HepG2 (cell line): ENCODE measurements around the gene GLDC. TPM values are rescaled to one million over a fixed set of nuclear protein-coding genes. Genes with fewer than 3 reads are reported as not detected.

ENCODE experiments used
- ATAC-seq: fragments of 200-7000 bp; cut with Tn5 transposase; 3 replicates; pipeline ENCODE4 v1.9.1; 2020; ENCODE audit warnings: mild to moderate bottlenecking, moderate library complexity
- BruUV-seq: library from RNA; stranded (reverse); fragments of 400-500 nt; replicated peaks from 2 replicates; lab custom pipeline; 2021; lab: Mats Ljungman, UMichigan
- CTCF ChIA-PET: fragments of 300-600 bp; formaldehyde crosslinking; extraction: SDS; loops from one replicate; lab custom pipeline; 2021; ENCODE audit warnings: low total read pairs, inconsistent platforms, low intra/inter-chr PET ratio; lab: Yijun Ruan, JAX
- POLR2A ChIA-PET: fragments of 350-600 bp; sonication (Branson Sonifier 250); formaldehyde crosslinking; loops from one replicate; lab custom pipeline; 2020; ENCODE audit warnings: antibody characterized with exemption, inconsistent platforms; lab: Yijun Ruan, JAX
- DNase-seq: peaks from one replicate; pipeline ENCODE4 v3.0.0-alpha.2; 2015; ENCODE audit warnings: low spot score
- FAIRE-seq: peaks from 3 replicates; lab custom pipeline; 2011; peaks lifted over from hg19 to GRCh38; lab: Jason Lieb, UNC
- H2AFZ ChIP-seq: one replicate; pipeline ENCODE4 v1.6.1; 2011; ENCODE audit warnings: low read length, inconsistent platforms
- H3K27ac ChIP-seq: fragments of 300-600 bp; 3 replicates; pipeline ENCODE4 v1.8.0; 2011; ENCODE audit warnings: mixed run types, mild to moderate bottlenecking, mixed read lengths, low read length, inconsistent platforms; ENCODE audit not compliant: insufficient read depth; ENCODE audit errors: extremely low read length
- H3K27me3 ChIP-seq, 2 experiments: fragments of 200-600 bp in 1 of 2; 2 replicates in 1 of 2; 3 replicates in 1 of 2; pipeline versions ENCODE4 v1.6.0 to v1.8.0; 2011; ENCODE audit warnings: low read length in 2 of 2, mild to moderate bottlenecking in 2 of 2, moderate library complexity in 2 of 2, inconsistent platforms in 1 of 2; ENCODE audit not compliant: insufficient read depth in 2 of 2, control insufficient read depth in 1 of 2
- H3K36me3 ChIP-seq, 2 experiments: fragments of 200-600 bp in 1 of 2; replicated peaks in 1 of 2; 2 replicates in 1 of 2; 3 replicates in 1 of 2; pipeline versions ENCODE4 v1.5.1 to v1.8.0; 2011; ENCODE audit warnings: low read length in 2 of 2, inconsistent platforms in 1 of 2; ENCODE audit not compliant: insufficient read depth in 2 of 2, control insufficient read depth in 1 of 2
- H3K4me1 ChIP-seq: 2 replicates; pipeline ENCODE4 v1.5.1; 2012; ENCODE audit warnings: low read length, inconsistent platforms; ENCODE audit not compliant: insufficient read depth
- H3K4me2 ChIP-seq: 2 replicates; pipeline ENCODE4 v1.6.0; 2011; ENCODE audit warnings: low read depth, low read length, inconsistent platforms
- H3K4me3 ChIP-seq, 3 experiments: fragments of 200-600 bp in 1 of 3; sonication (generic), shearing (Covaris generic) in 1 of 3; replicated peaks in 1 of 3; 2 replicates each; pipeline ENCODE4 v1.5.1; 2011 to 2016; ENCODE audit warnings: low read length in 3 of 3, inconsistent platforms in 2 of 3, low read depth in 2 of 3, mild to moderate bottlenecking in 2 of 3, control low read depth in 1 of 3, mixed read lengths in 1 of 3; ENCODE audit not compliant: insufficient read depth in 1 of 3
- H3K79me2 ChIP-seq: one replicate; pipeline ENCODE4 v1.6.1; 2011; ENCODE audit warnings: low read length, inconsistent platforms; ENCODE audit not compliant: insufficient read depth
- H3K9ac ChIP-seq: 2 replicates; pipeline ENCODE4 v1.6.0; 2011; ENCODE audit warnings: mild to moderate bottlenecking, low read depth, low read length, inconsistent platforms; ENCODE audit not compliant: insufficient read depth
- H3K9me3 ChIP-seq: 2 replicates; pipeline ENCODE4 v1.5.1; 2012; ENCODE audit warnings: mild to moderate bottlenecking, low read length
- H4K20me1 ChIP-seq: 2 replicates; pipeline ENCODE4 v1.6.0; 2011; ENCODE audit warnings: inconsistent platforms, mild to moderate bottlenecking, low read length, moderate library complexity; ENCODE audit not compliant: insufficient read depth
- CCAR2 ChIP-seq: fragments of 200-400 bp; formaldehyde crosslinking; optimal IDR thresholded peaks from 2 replicates; pipeline ENCODE3; 2018; ENCODE audit warnings: low read depth, mild to moderate bottlenecking, low read length, moderate library complexity
- ELF3 ChIP-seq: IDR thresholded peaks from 2 replicates; pipeline ENCODE4 v1.6.1; 2016; ENCODE audit warnings: missing genetic modification reagents, missing compliant biosample characterization
- HDAC2 ChIP-seq: sonication (generic); formaldehyde crosslinking; IDR thresholded peaks from 2 replicates; pipeline ENCODE4 v1.4.0; 2020; ENCODE audit warnings: missing genetic modification reagents
- HNRNPH1 ChIP-seq: fragments of 200-400 bp; formaldehyde crosslinking; optimal IDR thresholded peaks from 2 replicates; pipeline ENCODE3; 2017; ENCODE audit warnings: mild to moderate bottlenecking, low read depth, low read length
- KAT7 ChIP-seq: IDR thresholded peaks from 2 replicates; pipeline ENCODE4 v1.6.1; 2018; ENCODE audit warnings: borderline replicate concordance, missing compliant biosample characterization
- POLR2AphosphoS2 ChIP-seq: IDR thresholded peaks from 2 replicates; pipeline ENCODE4 v1.6.1; 2011; ENCODE audit warnings: low read depth, low read length, improper control_type of control experiment
- RFX3 ChIP-seq: IDR thresholded peaks from 2 replicates; pipeline ENCODE4 v1.6.1; 2016; ENCODE audit warnings: missing biosample characterization, missing genetic modification reagents
- ZNF333 ChIP-seq: sonication (generic); formaldehyde crosslinking; IDR thresholded peaks from 2 replicates; pipeline ENCODE4 v1.4.0; 2020; ENCODE audit warnings: mild to moderate bottlenecking, missing genetic modification reagents, borderline replicate concordance
- ZNF451 ChIP-seq: sonication (generic); formaldehyde crosslinking; IDR thresholded peaks from 2 replicates; pipeline ENCODE4 v1.5.0; 2020; ENCODE audit warnings: mild to moderate bottlenecking, missing genetic modification reagents
- ZNF816 ChIP-seq: sonication (generic); formaldehyde crosslinking; IDR thresholded peaks from 2 replicates; pipeline ENCODE4 v1.8.0; 2022; ENCODE audit warnings: missing genetic modification reagents, mild to moderate bottlenecking, borderline replicate concordance
- ZNF891 ChIP-seq: sonication (generic); formaldehyde crosslinking; IDR thresholded peaks from 2 replicates; pipeline ENCODE4 v1.5.0; 2020; ENCODE audit warnings: mild to moderate bottlenecking, missing genetic modification reagents
- WGBS: methylation state at CpG from one replicate; pipeline ENCODE4 v1.1.6; 2017; ENCODE audit warnings: low lambda C conversion rate; 5-methylcytosine and 5-hydroxymethylcytosine counted together
- in situ Hi-C: cut with HindIII; loops from 2 replicates; pipeline ENCODE4 v1.10.0; 2017; ENCODE audit warnings: low pct_unique_long_range_greater_than_20kb; ENCODE audit not compliant: extremely low pct_ligation_motif_present
- intact Hi-C: fragments of 100-400 bp; cut with micrococcal nuclease; formaldehyde crosslinking; loops from one replicate; pipeline ENCODE4 v1.10.0; 2022; ENCODE audit not compliant: unreplicated experiment
- polyA plus RNA-seq, 8 experiments: library from polyadenylated mRNA; depleted of rRNA in 3 of 8; stranded (reverse) in 7 of 8; unstranded in 1 of 8; fragments of >200 nt; fragmentation: Illumina TruSeq in 4 of 8; extraction: Trizol in 4 of 8; gene quantifications; 2 replicates each; pipeline versions ENCODE4 v1.2.1 to v1.2.3, GENCODE V29; 2011 to 2016; ENCODE audit warnings: low read depth in 4 of 8, missing spikeins in 1 of 8, mixed read lengths in 1 of 8; ENCODE audit not compliant: insufficient read depth in 1 of 8
- total RNA-seq, 5 experiments: library from RNA; depleted of rRNA; stranded (reverse); fragments of >200 nt; fragmentation: Illumina TruSeq; extraction: Trizol; gene quantifications; 2 replicates each; pipeline ENCODE4 v1.2.3, GENCODE V29; 2016; ENCODE audit warnings: low read depth in 1 of 5
- TF ChIP-seq, protein P1 (sequence below): IDR thresholded peaks from 2 replicates; pipeline ENCODE4 v1.6.1; 2018; ENCODE audit warnings: missing genetic modification reagents
- TF ChIP-seq, protein P2 (sequence below): sonication (generic); formaldehyde crosslinking; IDR thresholded peaks from 2 replicates; pipeline ENCODE4 v1.8.1; 2023; ENCODE audit warnings: mild to moderate bottlenecking, inconsistent platforms, moderate library complexity, missing genetic modification reagents, borderline replicate concordance
- TF ChIP-seq, protein P3 (sequence below): sonication (generic); formaldehyde crosslinking; IDR thresholded peaks from 2 replicates; pipeline ENCODE4 v1.4.0; 2020; ENCODE audit warnings: missing genetic modification reagents, mild to moderate bottlenecking, borderline replicate concordance
- TF ChIP-seq, protein P4 (sequence below): sonication (generic); formaldehyde crosslinking; IDR thresholded peaks from 2 replicates; pipeline ENCODE4 v1.4.0; 2020; ENCODE audit warnings: missing genetic modification reagents

GLDC gene
- total and polyA plus RNA-seq, 2 of the 13 experiments (the other 11 are each of a cell fraction or from before 2014, with no cell fraction given) = 59.3 to 115 TPM

DNA sequence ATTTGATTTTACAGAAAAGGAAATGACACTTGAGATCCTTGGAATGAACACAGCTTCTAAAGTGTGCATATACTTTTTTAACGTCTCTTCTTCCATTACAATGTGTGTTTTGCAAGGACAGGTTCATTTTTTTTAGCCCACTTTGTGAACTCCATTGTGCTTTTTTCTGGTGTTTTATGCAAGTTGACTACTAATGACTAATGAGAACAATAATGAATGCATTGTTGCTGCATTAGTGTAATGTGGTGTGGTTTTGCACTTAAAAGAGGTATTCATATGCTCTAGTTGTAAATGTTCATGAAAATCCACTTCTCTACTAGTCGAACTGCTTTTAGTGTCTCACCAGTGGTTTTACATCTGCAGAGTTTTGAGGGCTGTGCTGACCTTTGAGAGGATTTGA is 139.0 kb downstream of the GLDC start:
- H3K79me2 ChIP-seq = no peaks in the 10 kb centered on the region
- POLR2A ChIA-PET = no interaction called here
- no peaks in the 10 kb centered on the region for H3K9me3 ChIP-seq
- no peaks in the 10 kb centered on the region for H3K27me3 ChIP-seq
- no peak overlapping the region for H3K4me3 ChIP-seq
- H3K4me1 ChIP-seq = no peaks in the 10 kb centered on the region
- intact Hi-C loops = no loop called here
- no peak overlapping the region for H3K9ac ChIP-seq
- ATAC-seq (no peak), FAIRE-seq (no peak), DNase-seq (no peak)
- in situ Hi-C loops = no loop called here
- TSS peak; percentile 13 for BruUV-seq
- peaks cover 11 to 25% of the 10 kb centered on the region in 2 experiments for H3K36me3 ChIP-seq
- CTCF ChIA-PET = no interaction called here
- no peak overlapping the region for H3K4me2 ChIP-seq
- TF ChIP-seq, protein P1, sequence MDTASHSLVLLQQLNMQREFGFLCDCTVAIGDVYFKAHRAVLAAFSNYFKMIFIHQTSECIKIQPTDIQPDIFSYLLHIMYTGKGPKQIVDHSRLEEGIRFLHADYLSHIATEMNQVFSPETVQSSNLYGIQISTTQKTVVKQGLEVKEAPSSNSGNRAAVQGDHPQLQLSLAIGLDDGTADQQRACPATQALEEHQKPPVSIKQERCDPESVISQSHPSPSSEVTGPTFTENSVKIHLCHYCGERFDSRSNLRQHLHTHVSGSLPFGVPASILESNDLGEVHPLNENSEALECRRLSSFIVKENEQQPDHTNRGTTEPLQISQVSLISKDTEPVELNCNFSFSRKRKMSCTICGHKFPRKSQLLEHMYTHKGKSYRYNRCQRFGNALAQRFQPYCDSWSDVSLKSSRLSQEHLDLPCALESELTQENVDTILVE (CRISPR knock-in tag) = no peak
- TF ChIP-seq ZNF451 (CRISPR knock-in tag) (no peak), ZNF891 (CRISPR knock-in tag) (no peak), HNRNPH1 (no peak), ZNF333 (no peak), CCAR2 (no peak), ZNF816 (CRISPR knock-in tag) (no peak), POLR2AphosphoS2 (no peak), KAT7 (no peak), HDAC2 (CRISPR knock-in tag) (no peak), RFX3 (CRISPR knock-in tag) (no peak), ELF3 (no peak)
- TF ChIP-seq, protein P2, sequence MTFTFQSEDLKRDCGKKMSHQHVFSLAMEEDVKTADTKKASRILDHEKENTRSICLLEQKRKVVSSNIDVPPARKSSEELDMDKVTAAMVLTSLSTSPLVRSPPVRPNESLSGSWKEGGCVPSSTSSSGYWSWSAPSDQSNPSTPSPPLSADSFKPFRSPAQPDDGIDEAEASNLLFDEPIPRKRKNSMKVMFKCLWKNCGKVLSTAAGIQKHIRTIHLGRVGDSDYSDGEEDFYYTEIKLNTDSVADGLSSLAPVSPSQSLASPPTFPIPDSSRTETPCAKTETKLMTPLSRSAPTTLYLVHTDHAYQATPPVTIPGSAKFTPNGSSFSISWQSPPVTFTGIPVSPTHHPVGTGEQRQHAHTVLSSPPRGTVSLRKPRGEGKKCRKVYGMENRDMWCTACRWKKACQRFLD (CRISPR knock-in tag) = no peak
- TF ChIP-seq, protein P3, sequence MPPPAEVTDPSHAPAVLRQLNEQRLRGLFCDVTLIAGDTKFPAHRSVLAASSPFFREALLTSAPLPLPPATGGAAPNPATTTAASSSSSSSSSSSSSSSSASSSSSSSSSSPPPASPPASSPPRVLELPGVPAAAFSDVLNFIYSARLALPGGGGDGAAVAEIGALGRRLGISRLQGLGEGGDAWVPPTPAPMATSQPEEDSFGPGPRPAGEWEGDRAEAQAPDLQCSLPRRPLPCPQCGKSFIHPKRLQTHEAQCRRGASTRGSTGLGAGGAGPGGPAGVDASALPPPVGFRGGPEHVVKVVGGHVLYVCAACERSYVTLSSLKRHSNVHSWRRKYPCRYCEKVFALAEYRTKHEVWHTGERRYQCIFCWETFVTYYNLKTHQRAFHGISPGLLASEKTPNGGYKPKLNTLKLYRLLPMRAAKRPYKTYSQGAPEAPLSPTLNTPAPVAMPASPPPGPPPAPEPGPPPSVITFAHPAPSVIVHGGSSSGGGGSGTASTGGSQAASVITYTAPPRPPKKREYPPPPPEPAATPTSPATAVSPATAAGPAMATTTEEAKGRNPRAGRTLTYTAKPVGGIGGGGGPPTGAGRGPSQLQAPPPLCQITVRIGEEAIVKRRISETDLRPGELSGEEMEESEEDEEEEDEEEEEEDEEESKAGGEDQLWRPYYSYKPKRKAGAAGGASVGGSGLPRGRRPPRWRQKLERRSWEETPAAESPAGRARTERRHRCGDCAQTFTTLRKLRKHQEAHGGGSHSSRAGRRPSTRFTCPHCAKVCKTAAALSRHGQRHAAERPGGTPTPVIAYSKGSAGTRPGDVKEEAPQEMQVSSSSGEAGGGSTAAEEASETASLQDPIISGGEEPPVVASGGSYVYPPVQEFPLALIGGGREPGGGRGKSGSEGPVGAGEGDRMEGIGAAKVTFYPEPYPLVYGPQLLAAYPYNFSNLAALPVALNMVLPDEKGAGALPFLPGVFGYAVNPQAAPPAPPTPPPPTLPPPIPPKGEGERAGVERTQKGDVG (CRISPR knock-in tag) = no peak
- TF ChIP-seq, protein P4, sequence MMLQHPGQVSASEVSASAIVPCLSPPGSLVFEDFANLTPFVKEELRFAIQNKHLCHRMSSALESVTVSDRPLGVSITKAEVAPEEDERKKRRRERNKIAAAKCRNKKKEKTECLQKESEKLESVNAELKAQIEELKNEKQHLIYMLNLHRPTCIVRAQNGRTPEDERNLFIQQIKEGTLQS (CRISPR knock-in tag) = no peak
- no peaks in the 10 kb centered on the region for H4K20me1 ChIP-seq
- no peak overlapping the region for H3K27ac ChIP-seq
- WGBS = 98% methylated on average over 2 of the region's 2 CpGs
- H2AFZ ChIP-seq = no peak overlapping the region
